HG02870 (cell line): Measurements from ENCODE around the gene TRAF3IP1.
A peak's percentile ranks its signal among the peaks of the same experiment; 100 is the strongest.

Source experiments
- ATAC-seq: cut with Tn5 transposase; IDR thresholded peaks from one replicate; pipeline ENCODE4 v1.9.1; 2021; ENCODE audit warnings: mild to moderate bottlenecking, moderate library complexity; ENCODE audit not compliant: unreplicated experiment

TRAF3IP1 gene

DNA sequence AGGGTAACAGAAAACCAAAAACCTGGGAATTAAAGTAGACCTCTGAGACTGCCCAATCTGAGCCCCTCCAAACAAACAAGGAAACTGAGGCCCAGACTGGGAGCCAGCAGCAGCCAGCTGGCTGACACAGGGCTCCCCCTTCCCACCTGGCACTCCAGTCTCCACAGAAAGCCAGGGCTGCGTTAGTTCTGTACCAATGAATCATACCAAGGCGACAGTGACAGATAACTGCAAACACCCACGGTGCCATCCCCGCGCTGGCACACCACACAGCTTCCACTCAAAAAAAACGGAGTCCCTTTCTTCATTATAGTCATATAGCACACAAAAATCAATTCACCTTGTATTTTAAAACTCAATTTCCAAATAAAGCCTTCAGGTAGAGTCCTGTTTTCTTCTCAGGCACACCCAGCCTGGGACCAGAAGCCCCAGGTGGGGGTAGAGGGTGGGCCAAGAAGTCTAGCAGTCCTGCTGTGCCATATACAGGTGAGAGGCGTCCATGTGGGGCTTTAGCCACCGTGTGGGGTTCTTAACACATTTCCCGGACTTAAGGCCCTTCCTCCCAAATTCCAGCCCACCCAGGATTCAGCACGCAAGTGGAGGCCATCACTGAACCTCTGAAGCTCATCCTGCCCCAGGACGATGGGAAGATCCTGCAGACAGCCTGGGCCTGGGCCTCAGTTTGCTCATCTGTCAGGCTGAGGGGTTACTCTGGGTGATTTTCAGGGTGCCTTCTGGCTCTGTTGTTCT is 33.2 kb upstream of the TRAF3IP1 start:
- no peak for ATAC-seq

DNA sequence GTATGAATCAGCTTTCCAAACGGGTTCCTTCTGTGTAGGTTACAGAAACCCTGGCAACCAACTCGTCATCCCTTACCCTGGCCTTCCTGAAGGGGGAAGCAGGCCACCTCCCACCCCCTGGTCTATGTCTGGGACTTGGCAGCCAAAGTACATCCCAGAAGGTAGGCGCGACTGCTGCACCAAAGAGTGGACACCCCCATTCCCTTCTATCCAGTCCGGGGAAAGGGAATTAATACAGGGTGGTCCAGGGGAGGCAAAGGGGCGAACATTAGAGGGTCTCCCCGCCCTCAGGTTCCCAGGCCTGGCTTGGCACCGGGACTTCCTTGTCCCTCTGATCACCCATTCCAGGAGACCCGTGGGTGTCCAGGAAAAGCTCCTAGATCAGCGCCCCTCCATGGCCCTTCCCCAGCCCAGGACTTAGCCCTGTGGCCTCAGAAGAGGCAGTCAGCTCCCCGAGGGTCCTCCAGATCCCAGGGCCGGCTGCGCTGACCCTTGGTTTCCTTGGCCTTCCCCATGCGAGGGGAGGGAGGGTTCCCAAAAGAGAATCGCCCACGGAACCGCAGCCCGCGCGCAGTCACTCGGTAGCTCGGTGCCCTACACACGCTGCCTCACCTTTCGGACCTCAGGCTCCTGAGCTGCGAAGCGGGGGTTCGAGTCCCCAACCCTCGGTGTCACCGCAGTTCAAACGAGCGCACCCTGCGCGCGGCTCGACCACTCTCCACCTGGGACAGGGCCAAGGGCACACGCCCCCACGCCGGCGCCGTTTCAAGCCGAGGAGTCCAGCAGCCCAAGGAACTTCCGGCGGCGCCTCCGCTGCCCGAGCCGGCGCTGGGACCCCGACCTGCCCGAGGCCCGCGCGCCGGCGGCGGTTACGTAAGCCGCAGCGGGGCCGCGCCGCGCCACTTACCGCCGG is 32.3 kb upstream of the TRAF3IP1 start, which contains the start of gene PER2:
Gene PER2, minus strand, starts transcription at position 874 of the 913 bp plus-strand sequence. CDS start 10,674 bp downstream, outside the sequence.
- peak; percentile 33 for ATAC-seq

DNA sequence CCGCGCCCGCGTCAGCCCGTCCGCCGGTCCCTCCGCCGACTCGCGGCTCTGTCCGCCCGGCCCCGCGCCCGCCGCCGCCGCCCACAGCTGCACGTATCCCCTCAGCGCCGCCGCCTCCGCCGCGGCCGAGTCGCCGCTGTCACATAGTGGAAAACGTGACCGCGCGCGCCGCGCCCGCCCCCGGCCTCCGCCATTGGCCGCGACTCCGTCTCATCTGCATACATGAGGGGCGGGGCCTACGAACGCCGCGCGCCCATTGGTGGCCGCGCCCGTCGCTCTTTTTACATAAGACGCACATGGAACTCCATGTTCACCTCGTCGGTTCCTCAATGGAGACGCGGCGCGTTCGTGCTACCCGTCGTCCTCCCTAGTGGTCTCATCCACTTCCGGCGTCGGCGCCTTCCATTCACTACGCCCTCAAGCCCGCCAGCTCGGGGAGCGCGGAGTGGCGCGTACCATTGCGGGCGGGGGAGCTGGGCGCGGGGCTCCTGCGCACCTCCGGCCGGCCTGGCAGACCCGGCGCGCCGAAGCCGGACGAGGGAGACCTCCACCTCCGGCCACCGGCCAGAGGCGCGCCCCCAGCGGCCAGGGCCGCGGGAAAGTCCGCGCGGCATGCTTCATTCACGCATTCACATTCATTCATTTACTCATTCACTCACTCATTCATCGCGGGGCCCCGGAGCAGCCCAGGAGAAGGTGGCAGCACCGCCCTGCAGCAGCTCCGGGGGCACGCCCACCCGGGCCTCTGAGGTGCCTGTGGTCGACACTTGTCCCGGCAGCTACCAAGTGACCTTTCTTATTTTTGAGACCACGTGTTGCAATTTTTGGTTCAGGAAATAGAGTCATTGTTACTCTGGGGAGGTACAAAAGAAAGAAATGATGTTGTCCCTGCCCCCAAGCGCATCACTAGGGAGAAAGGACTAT is 31.4 kb upstream of the TRAF3IP1 start:
- ATAC-seq: peak; percentile 89

DNA sequence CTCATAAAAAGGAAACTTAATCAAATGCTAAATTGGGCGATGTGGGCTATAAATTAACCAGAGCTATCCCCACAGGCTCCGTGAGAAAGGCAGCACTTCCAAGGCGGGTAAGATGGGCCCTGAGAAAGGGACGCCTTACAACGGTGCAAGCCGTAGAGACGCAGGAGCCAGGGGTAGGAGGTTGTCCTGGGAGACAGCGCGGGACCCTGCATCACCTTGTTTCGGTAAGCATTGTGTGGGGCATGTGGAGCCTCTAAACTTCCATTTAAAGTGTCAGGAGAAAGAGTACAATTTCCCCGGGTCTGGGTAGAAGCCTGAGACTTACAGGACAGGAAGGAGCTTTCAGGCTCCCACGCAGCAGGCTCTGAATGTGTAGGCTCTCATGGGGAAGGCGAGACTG is 30.7 kb upstream of the TRAF3IP1 start:
- no peak for ATAC-seq

DNA sequence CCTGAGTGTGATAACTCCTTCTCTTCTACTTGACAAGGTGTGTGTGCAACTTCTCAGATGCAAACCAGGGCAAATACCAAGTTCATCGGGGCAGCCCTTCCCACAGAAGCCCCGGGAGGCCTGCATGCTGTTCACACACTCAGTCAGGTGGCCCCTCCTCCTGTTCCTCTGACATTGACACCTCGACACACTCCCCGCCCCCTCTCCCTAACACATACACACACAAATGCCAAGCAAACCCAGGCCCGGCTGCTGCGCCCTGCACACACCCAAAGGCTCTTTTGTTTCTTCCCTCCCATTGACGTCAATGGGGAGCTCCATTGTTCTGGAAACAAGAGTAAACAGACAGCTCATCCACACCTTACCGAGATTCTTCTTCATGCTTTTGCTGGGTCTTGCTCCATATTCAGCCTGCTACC is 30.2 kb upstream of the TRAF3IP1 start:
- ATAC-seq: no peak

DNA sequence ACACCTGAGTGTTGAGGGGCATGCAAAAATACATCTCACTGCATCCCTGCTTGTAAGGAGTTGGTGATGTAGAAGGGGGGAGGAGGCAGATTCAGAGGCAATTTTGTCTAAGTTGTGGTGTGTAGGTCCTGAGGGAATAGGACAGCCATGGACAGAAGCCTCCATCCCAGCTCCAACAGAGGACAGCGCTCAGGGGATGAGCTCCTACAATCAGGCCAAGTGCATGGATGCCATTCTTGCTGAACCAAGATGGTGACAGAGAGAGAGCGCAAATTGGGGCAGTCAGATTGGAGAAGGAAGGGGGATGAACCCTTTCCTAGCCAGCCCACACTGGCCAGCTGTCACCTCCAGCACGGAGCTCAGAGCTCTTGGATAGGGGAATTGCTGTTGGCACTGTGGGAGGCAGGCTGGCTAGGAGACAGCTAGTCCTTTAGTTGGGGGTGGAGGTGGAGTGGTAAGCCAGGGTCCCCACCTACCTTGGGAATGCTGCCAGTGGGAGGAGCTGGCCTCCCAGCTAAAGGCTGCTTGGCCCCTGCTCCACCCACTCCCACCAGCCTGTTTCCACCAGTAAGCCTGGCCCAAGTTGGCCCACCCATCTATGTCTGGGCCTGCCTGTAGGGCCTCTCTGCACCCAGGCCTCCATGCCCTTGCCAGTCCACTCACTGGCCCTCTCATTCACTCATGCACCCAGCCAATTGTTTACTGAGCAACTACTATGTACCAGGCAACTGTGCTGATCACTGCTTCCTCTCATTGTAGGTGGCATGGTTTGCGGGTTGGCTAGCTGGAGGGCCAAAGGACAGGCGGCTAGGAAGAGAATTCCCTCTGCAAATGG is 29.4 kb upstream of the TRAF3IP1 start:
- no peak for ATAC-seq

DNA sequence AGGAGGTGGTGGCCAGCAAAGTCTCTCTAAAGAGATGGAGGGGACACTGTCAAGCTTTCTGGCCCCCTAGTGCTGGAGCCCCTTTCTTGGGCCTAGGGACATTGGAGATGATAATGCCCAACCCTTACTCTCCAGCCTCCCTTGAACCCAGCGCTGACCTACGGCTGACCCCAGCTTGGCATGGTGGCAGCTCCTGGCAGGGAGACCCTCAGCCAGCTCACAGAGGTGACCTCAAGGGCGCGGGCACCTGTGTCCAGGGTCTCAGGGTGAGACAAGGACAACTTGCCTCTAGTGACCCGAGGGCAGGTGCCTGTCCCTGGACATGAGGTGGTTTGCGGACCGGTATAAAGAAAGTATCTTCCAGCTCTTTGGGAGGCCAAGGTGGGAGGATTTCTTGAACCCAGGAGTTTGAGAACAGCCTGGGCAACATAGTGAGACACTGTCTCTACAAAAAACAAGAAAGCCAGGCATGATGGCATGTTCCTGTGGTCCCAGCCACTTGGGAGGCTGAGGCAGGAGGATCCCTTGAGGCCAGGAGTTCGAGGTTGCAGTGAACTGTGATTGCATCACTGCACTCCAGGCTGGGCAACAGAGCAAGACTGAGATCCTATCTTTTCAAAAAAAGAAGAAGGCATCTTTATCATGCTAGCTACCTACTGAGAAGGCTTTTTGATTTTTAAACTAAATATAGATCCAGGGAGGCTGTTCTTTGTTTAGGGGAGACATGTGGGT is 28.6 kb upstream of the TRAF3IP1 start:
- no peak for ATAC-seq

GRCh38 chr2:238294046-238294392 is 26.3 kb upstream of the TRAF3IP1 start:
- no peak for ATAC-seq

DNA sequence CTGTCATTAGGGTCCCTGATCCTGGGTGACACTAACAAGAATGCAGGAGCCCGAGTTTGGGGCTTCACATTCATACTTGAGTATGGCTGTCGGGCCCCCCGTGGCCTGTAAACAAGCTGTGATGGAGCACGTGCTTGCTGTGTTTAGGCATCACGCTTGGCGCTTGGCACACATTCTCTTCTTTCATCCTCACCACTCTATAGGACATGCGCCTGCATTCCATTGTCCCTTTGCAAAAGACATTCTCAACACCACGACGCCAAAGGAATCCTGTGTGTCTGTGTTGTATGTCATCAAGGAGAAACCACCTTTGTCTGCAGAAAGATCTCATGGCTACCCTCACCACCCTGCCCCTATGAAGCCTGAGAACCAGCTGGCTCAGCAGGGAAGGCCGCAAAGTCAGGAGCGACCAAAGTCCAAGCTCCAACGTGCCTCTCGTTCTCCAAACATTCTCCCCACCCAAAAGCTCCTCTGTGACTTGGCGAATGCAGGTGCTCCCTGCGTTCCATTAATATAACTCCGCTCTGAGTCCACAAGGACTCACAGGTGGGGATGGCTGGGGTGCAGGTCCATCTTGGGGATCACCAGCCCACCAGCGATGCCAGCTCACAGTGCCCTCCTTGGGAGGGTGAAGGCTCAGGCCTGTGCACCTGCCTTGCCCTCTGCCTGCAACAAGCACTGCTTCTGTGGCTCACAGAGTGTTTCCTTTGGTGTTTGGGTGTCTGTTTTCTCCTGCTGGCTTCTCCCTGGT is 25.8 kb upstream of the TRAF3IP1 start:
- ATAC-seq: no peak

DNA sequence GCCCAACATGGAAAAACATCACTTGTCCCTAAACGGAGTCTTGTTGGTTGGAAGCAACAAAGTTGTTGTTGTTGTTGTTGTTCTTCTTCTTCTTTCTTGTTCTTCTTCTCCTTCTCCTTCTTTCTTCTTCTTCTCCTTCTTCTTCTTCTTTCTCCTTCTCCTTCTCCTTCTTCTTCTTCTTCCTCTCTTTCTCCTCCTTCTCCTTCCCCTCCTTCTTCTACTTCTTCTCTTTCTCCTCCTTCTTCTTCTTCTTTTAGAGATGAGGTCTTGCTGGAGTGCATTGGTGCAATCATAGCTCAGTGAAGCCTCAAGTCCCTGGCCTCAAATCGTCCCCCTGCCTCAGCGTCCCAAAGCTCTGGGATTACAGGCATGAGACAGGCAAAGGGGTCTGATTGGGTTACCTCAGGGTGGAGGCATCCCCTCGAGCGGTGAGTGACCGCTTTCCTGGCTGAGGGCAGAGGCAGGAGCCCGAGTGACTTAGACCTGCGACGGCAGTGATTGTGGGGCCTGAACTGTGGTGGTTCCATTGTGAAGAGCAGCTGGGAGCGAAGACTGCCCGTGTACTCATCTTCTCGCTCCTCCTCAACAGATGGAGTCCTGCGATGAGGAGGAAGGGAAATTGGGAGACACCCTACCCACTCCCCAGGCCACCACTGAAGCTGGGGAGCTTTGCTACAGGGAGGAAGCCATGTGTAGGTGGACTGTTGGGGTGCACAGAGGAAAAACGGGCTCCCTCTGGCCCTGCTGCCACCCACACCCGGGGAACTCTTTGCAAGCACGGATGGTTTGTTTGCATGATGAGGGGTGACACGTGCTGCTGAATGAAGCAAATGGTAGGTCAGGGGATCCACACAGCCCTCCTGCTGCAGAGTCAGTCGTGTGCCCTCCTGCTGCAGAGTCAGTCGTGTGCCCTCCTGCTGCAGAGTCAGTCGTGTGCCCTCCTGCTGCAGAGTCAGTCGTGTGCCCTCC is 24.9 kb upstream of the TRAF3IP1 start:
- no peak for ATAC-seq

- no peak for ATAC-seq
Observed at GRCh38 chr2:238296638-238297457, 23.5 kb upstream of the TRAF3IP1 start.

DNA sequence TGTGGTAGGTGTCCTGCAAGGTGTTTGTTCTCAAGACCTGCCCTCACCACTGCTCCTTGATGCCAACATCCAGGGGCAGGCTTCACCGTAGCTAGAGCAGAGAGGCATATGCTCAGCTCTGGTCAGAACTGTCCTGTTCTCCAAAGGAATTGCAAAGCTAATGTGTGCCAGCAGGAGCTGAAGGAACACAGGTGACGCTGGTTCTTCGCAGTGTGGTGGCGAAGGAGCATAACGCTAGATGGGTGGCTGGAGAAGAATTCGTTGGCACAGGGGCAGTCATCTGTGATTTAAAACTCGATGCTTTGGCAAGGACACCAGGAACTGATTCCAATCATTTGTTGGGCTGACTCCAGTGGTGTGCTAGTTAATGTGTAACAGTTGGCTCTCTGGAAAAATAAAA is 20.5 kb upstream of the TRAF3IP1 start:
- no peak for ATAC-seq

DNA sequence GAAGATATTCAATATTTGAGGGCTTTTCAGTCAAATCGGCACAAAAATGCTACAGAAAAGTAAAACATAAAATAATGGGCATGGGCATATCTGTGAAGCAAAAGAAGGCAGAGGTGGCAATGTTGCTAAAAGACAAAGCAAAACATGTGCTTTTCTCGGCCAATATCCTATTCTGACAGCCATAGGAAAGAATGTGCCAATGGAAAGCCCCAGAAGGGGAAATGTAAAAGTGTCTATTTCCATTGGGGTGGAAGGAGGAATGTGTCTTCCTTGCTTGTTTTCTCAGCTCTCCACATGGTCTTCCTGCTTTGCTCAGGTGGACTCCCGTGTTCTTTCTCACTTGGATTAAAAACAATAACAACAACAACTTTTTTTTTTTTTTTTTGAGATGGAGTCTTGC is 18.2 kb upstream of the TRAF3IP1 start:
- ATAC-seq: no peak

DNA sequence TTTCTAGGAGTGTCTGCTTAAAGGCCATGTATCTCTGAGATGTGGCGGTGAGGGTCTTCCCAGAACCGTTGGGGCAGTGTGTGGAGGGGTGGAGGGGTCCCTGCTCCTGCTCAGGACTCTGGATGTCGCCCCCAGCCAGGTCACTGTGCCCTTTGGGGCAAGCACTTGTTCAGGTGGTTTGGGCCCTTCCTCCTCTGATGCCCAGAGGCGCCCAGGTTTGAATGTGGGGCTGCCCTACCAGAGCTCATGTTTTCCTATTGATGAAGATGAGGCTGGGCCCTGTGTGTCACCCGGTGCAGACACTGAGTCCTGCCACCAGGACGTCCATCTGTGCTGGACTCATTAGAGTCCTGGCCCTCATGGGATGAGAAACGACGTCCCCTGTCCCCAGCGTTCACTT is 17.6 kb upstream of the TRAF3IP1 start:
- ATAC-seq: no peak

- no peak for ATAC-seq
Observed at GRCh38 chr2:238304116-238304515, 16.2 kb upstream of the TRAF3IP1 start.

DNA sequence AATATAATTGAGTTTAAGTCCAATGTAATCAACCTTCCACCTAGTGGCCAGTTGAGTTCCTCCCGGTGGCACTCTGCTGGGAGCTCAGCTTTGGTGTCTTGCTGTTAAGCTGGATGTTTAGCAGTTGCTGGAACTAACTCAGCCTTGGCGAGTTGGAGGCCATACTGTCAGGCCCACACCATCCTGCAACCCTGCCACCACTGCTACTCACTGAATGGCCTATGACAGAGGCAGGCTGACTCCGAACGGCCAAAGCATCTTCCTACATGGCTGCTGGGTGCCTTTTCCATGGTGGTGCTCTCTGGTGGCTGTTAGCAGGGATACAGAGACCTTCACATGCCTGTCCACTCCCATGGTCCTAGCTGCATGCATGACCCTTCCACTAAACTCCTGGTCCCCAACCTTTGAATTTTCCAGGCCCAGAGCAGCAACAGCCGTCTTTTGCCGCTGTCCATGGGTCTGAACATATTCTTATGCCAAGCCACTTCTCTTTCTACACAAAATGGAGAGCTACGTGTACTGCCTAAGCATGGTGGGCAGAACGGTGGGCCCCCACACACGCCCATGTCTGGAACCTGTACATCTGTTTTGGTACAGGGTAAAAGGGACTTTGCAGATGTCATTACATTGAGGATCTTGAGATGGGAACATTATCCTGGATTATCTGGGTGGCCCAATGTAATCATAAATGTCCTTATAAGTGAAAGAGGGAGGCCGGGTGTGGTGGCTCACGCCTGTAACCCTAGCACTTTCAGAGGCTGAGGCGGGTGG is 15.0 kb upstream of the TRAF3IP1 start:
- no peak for ATAC-seq
